ENCODE results near the gene PAK5. TPM values are rescaled to one million over a fixed set of nuclear protein-coding genes. Genes with fewer than 3 reads are reported as not detected.

Gene PAK5
- total and polyA plus RNA-seq, 2 donors (not counting 1 experiment from before 2014, with no cell fraction given): not detected

DNA sequence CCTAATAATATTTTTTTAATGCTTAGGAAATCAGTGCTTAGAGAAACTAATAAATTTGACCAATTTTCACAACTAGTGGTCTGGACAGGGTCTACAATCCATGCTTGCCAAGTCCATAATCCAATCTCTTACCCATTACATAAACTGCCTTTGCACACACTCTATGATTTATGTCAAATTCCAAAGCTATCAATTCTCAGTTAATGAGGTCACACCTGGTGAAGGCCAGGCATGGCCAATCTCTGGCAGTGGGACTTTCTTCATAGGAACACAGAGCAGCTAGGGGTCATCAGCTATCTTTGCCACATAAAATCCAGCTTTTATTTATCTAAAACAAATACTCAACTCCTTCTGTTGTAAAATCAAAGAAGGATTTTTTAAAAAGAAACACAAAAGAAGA is 21.2 kb downstream of the PAK5 start:
- intact Hi-C loops (cut with micrococcal nuclease): no loop called here
- Histone ChIP-seq H3K4me2 (replicated peaks; ENCODE audit: low read depth, low read length, poor library complexity, severe bottlenecking) (no peak overlapping the region), H3K9ac (ENCODE audit: low read length) (no peak overlapping the region), H4K20me1 (ENCODE audit: control insufficient read depth, insufficient read depth, low read length, poor library complexity, severe bottlenecking) (no peaks in the 10 kb centered on the region), H3K79me2 (ENCODE audit: control insufficient read depth, insufficient read depth, low read length) (no peaks in the 10 kb centered on the region), H3K4me3 (ENCODE audit: control extremely low read depth in 1 of 5, extremely low read depth in 1 of 5, insufficient read depth in 1 of 5, low read depth in 2 of 5, low read length in 4 of 5) (no peak overlapping the region), H3K27ac (ENCODE audit: low read length in 2 of 2) (no peak overlapping the region), H2AFZ (ENCODE audit: insufficient read depth, low read depth, low read length, poor library complexity, severe bottlenecking) (no peak overlapping the region), H3K4me1 (ENCODE audit: control insufficient read depth in 2 of 2, insufficient read depth in 2 of 2, low read length in 2 of 2) (no peaks in the 10 kb centered on the region), H3K9me3 (ENCODE audit: control extremely low read depth in 1 of 3, control insufficient read depth in 2 of 3, insufficient read depth in 1 of 3, low read length in 2 of 3) (no peaks in the 10 kb centered on the region), H3K27me3 (replicated peaks in 1 of 4; ENCODE audit: control extremely low read depth in 1 of 4, control insufficient read depth in 3 of 4, insufficient read depth in 4 of 4, low read length in 3 of 4) (no peaks in the 10 kb centered on the region), H3K36me3 (replicated peaks in 1 of 2; ENCODE audit: control extremely low read depth in 1 of 2, control insufficient read depth in 1 of 2, extremely low read depth in 1 of 2, insufficient read depth in 2 of 2, low read length in 1 of 2) (no peaks in the 10 kb centered on the region)
- ChIA-PET CTCF (no interaction called here), POLR2A (no interaction called here)
- Mint-ChIP-seq H3K27ac (no peak overlapping the region), H3K4me1 (no peaks in the 10 kb centered on the region), H3K27me3 (no peaks in the 10 kb centered on the region), H3K9me3 (ENCODE audit: insufficient read depth) (no peaks in the 10 kb centered on the region), H3K4me3 (no peak overlapping the region)
- TF ChIP-seq, protein P1, sequence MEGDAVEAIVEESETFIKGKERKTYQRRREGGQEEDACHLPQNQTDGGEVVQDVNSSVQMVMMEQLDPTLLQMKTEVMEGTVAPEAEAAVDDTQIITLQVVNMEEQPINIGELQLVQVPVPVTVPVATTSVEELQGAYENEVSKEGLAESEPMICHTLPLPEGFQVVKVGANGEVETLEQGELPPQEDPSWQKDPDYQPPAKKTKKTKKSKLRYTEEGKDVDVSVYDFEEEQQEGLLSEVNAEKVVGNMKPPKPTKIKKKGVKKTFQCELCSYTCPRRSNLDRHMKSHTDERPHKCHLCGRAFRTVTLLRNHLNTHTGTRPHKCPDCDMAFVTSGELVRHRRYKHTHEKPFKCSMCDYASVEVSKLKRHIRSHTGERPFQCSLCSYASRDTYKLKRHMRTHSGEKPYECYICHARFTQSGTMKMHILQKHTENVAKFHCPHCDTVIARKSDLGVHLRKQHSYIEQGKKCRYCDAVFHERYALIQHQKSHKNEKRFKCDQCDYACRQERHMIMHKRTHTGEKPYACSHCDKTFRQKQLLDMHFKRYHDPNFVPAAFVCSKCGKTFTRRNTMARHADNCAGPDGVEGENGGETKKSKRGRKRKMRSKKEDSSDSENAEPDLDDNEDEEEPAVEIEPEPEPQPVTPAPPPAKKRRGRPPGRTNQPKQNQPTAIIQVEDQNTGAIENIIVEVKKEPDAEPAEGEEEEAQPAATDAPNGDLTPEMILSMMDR (IDR thresholded peaks at IDR 0.05): no peak
- no peak for TF ChIP-seq EZH2 (IDR thresholded peaks at IDR 0.05; ENCODE audit: borderline replicate concordance, insufficient read depth, low read depth, low read length, poor library complexity, severe bottlenecking)
- DNase-seq: no peak
- no peak for ATAC-seq (ENCODE audit: low read depth)

DNA sequence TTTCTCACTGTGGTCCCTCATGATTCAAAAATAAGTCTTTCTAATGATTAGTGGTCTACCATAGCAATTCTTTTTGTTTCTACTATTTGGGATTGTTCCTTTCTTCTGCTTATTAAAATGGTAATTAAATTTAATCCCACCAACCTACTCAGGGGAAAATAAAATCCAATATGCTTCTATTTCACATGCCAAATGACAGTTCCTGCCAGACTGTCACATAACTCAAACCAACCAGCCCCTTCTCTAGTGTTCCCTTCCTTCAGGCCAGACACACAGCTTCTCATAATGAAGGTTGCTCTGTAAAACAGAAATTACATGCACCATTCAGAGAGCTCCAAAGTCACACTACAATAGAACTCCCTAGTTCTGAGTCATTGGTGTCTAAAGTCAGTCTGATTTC is 23.2 kb downstream of the PAK5 start:
- intact Hi-C loops (cut with micrococcal nuclease): no loop called here
- POLR2A ChIA-PET: no interaction called here
- Mint-ChIP-seq H3K4me1 (no peaks in the 10 kb centered on the region), H3K27ac (no peak overlapping the region), H3K9me3 (ENCODE audit: insufficient read depth) (no peaks in the 10 kb centered on the region), H3K4me3 (no peak overlapping the region), H3K27me3 (no peaks in the 10 kb centered on the region)
- Histone ChIP-seq H3K4me3 (ENCODE audit: control extremely low read depth in 1 of 5, extremely low read depth in 1 of 5, insufficient read depth in 1 of 5, low read depth in 2 of 5, low read length in 4 of 5) (no peak overlapping the region), H3K9me3 (ENCODE audit: control extremely low read depth in 1 of 3, control insufficient read depth in 2 of 3, insufficient read depth in 1 of 3, low read length in 2 of 3) (no peaks in the 10 kb centered on the region), H3K27ac (ENCODE audit: low read length in 2 of 2) (no peak overlapping the region), H3K9ac (ENCODE audit: low read length) (no peak overlapping the region), H3K79me2 (ENCODE audit: control insufficient read depth, insufficient read depth, low read length) (no peaks in the 10 kb centered on the region), H3K4me2 (replicated peaks; ENCODE audit: low read depth, low read length, poor library complexity, severe bottlenecking) (no peak overlapping the region), H3K36me3 (replicated peaks in 1 of 2; ENCODE audit: control extremely low read depth in 1 of 2, control insufficient read depth in 1 of 2, extremely low read depth in 1 of 2, insufficient read depth in 2 of 2, low read length in 1 of 2) (no peaks in the 10 kb centered on the region), H4K20me1 (ENCODE audit: control insufficient read depth, insufficient read depth, low read length, poor library complexity, severe bottlenecking) (no peaks in the 10 kb centered on the region), H2AFZ (ENCODE audit: insufficient read depth, low read depth, low read length, poor library complexity, severe bottlenecking) (no peak overlapping the region), H3K4me1 (ENCODE audit: control insufficient read depth in 2 of 2, insufficient read depth in 2 of 2, low read length in 2 of 2) (no peaks in the 10 kb centered on the region), H3K27me3 (replicated peaks in 1 of 4; ENCODE audit: control extremely low read depth in 1 of 4, control insufficient read depth in 3 of 4, insufficient read depth in 4 of 4, low read length in 3 of 4) (no peaks in the 10 kb centered on the region)
- TF ChIP-seq, protein P1 (IDR thresholded peaks at IDR 0.05): no peak
- DNase-seq: no peak
- CTCF ChIA-PET: no interaction called here
- no peak for ATAC-seq (ENCODE audit: low read depth)

Data from B cell (primary cell).